B cell (primary cell): Measurements from ENCODE around the gene PLCG2.

Source experiments
- EZH2 ChIP-seq: IDR thresholded peaks from 2 replicates; pipeline ENCODE4 v1.6.1; 2012; ENCODE audit warnings: borderline replicate concordance, low read depth, mild to moderate bottlenecking, moderate library complexity, low read length; ENCODE audit not compliant: insufficient read depth, poor library complexity, severe bottlenecking
- TF ChIP-seq, protein P1 (sequence below): fragments of 200-600 bp; IDR thresholded peaks from one replicate; pipeline ENCODE4 v1.8.0; 2022; ENCODE audit warnings: antibody characterized with exemption, mild to moderate bottlenecking

DNA sequence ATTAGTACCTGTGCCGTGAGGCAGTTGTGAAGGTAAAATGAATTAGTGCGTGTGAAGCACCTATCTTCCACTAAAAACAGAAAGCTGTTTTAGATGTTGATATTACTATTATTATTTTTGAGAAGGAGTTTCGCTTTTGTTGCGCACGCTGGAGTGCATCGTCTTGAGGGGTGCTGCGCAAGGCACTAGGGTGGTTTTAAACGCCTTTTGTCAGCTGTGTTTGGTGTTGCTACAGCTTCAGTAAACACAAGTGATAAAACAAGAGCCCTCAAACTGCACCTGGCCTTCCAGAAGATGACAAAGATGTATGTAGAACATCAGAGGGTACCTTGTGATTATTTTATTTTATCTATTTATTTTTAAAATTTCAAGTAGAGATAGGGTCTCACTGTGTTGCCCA, 38.2 kb downstream of the PLCG2 start:
- TF ChIP-seq, protein P1, sequence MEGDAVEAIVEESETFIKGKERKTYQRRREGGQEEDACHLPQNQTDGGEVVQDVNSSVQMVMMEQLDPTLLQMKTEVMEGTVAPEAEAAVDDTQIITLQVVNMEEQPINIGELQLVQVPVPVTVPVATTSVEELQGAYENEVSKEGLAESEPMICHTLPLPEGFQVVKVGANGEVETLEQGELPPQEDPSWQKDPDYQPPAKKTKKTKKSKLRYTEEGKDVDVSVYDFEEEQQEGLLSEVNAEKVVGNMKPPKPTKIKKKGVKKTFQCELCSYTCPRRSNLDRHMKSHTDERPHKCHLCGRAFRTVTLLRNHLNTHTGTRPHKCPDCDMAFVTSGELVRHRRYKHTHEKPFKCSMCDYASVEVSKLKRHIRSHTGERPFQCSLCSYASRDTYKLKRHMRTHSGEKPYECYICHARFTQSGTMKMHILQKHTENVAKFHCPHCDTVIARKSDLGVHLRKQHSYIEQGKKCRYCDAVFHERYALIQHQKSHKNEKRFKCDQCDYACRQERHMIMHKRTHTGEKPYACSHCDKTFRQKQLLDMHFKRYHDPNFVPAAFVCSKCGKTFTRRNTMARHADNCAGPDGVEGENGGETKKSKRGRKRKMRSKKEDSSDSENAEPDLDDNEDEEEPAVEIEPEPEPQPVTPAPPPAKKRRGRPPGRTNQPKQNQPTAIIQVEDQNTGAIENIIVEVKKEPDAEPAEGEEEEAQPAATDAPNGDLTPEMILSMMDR, result no peak
- no peak for TF ChIP-seq EZH2
